IMR-90 (cell line): ENCODE data around the gene EPHA6. TPM values are rescaled to one million over a fixed set of nuclear protein-coding genes. Genes with fewer than 3 reads are reported as not detected.
"Not testable (repeated sequence)": the region's sequence is repeated elsewhere in the genome, so short reads cannot be mapped to it uniquely, and the experiment has no call there.

ENCODE experiments used
- ATAC-seq: fragments of 200-7000 bp; cut with Tn5 transposase; 2 replicates; pipeline ENCODE4 v1.9.1; 2020; ENCODE audit warnings: low read depth, mild to moderate bottlenecking, moderate library complexity
- BruUV-seq: library from RNA; stranded (reverse); fragments of 400-500 nt; replicated peaks from 2 replicates; lab custom pipeline; 2021; lab: Mats Ljungman, UMichigan
- CTCF ChIA-PET: fragments of 300-600 bp; formaldehyde crosslinking; extraction: SDS; loops from one replicate; lab custom pipeline; 2021; ENCODE audit warnings: antibody characterized with exemption; lab: Yijun Ruan, JAX
- POLR2A ChIA-PET: fragments of 300-600 bp; sonication (Branson Sonifier 250); formaldehyde crosslinking; loops from one replicate; lab custom pipeline; 2022; ENCODE audit warnings: antibody characterized with exemption; ENCODE audit not compliant: unreplicated experiment; lab: Charles Lee
- DNase-seq: peaks from one replicate; pipeline ENCODE4 v3.0.0; 2013
- H2AFZ ChIP-seq: replicated peaks from 2 replicates; pipeline ENCODE3; 2013; ENCODE audit warnings: low read length, mild to moderate bottlenecking; ENCODE audit not compliant: poor library complexity
- H2AK5ac ChIP-seq: 2 replicates; pipeline ENCODE4 v1.6.1; 2013; ENCODE audit warnings: low read depth, low read length, inconsistent platforms
- H2AK9ac ChIP-seq: replicated peaks from 2 replicates; pipeline ENCODE3; 2013; ENCODE audit warnings: mild to moderate bottlenecking, low read depth, low read length, moderate library complexity; ENCODE audit not compliant: poor library complexity
- H2BK120ac ChIP-seq: 2 replicates; pipeline ENCODE4 v1.6.1; 2013; ENCODE audit warnings: low read depth, low read length, inconsistent platforms
- H2BK15ac ChIP-seq: 3 replicates; pipeline ENCODE4 v1.6.1; 2013; ENCODE audit warnings: low read depth, low read length, inconsistent platforms
- H2BK20ac ChIP-seq: 2 replicates; pipeline ENCODE4 v1.6.1; 2013; ENCODE audit warnings: low read depth, mild to moderate bottlenecking, inconsistent platforms, low read length, moderate library complexity
- H2BK5ac ChIP-seq: 2 replicates; pipeline ENCODE4 v1.6.1; 2013; ENCODE audit warnings: mild to moderate bottlenecking, low read depth, low read length, inconsistent platforms; ENCODE audit not compliant: poor library complexity, severe bottlenecking
- H3K14ac ChIP-seq: replicated peaks from 2 replicates; pipeline ENCODE4 v1.6.1; 2013; ENCODE audit warnings: low read depth, low read length, inconsistent platforms
- H3K18ac ChIP-seq: 2 replicates; pipeline ENCODE4 v1.6.1; 2013; ENCODE audit warnings: low read depth, low read length, control low read depth
- H3K23ac ChIP-seq: 2 replicates; pipeline ENCODE4 v1.6.1; 2013; ENCODE audit warnings: low read depth, low read length, inconsistent platforms
- H3K27ac ChIP-seq: 2 replicates; pipeline ENCODE4 v1.5.1; 2013; ENCODE audit warnings: mild to moderate bottlenecking, control low read depth, low read length; ENCODE audit not compliant: insufficient read depth
- H3K27me3 ChIP-seq: 2 replicates; pipeline ENCODE4 v1.6.1; 2013; ENCODE audit warnings: low read length; ENCODE audit not compliant: control insufficient read depth, insufficient read depth
- H3K36me3 ChIP-seq: 2 replicates; pipeline ENCODE4 v1.6.1; 2013; ENCODE audit warnings: low read length, mixed read lengths; ENCODE audit not compliant: control insufficient read depth, insufficient read depth
- H3K4ac ChIP-seq: 2 replicates; pipeline ENCODE4 v1.6.1; 2013; ENCODE audit warnings: low read depth, low read length, inconsistent platforms
- H3K4me1 ChIP-seq: 2 replicates; pipeline ENCODE4 v1.6.1; 2013; ENCODE audit warnings: low read length, mixed read lengths; ENCODE audit not compliant: control insufficient read depth, insufficient read depth
- H3K4me2 ChIP-seq: 2 replicates; pipeline ENCODE4 v1.6.1; 2013; ENCODE audit warnings: low read depth, mild to moderate bottlenecking, control low read depth, low read length, moderate library complexity
- H3K4me3 ChIP-seq: 2 replicates; pipeline ENCODE4 v1.5.1; 2013; ENCODE audit warnings: low read depth, mild to moderate bottlenecking, control low read depth, low read length, moderate library complexity; ENCODE audit not compliant: insufficient read depth
- H3K56ac ChIP-seq: 2 replicates; pipeline ENCODE4 v1.6.1; 2013; ENCODE audit warnings: low read length, inconsistent platforms; ENCODE audit not compliant: insufficient read depth; ENCODE audit errors: extremely low read depth
- H3K79me1 ChIP-seq, 2 experiments: 2 replicates each; pipeline ENCODE4 v1.6.1; 2013; ENCODE audit warnings: low read length in 2 of 2, inconsistent platforms in 1 of 2, low read depth in 1 of 2
- H3K9ac ChIP-seq: 2 replicates; pipeline ENCODE4 v1.6.1; 2013; ENCODE audit warnings: low read depth, low read length, control low read depth
- H3K9me1 ChIP-seq: 2 replicates; pipeline ENCODE4 v1.6.1; 2013; ENCODE audit warnings: low read length, inconsistent platforms; ENCODE audit not compliant: insufficient read depth
- H3K9me3 ChIP-seq: 2 replicates; pipeline ENCODE4 v1.6.1; 2013; ENCODE audit warnings: low read length; ENCODE audit not compliant: control insufficient read depth, insufficient read depth
- H4K20me1 ChIP-seq: 2 replicates; pipeline ENCODE4 v1.6.1; 2013; ENCODE audit warnings: low read length, inconsistent platforms; ENCODE audit not compliant: insufficient read depth
- H4K5ac ChIP-seq: 2 replicates; pipeline ENCODE4 v1.6.1; 2013; ENCODE audit warnings: mild to moderate bottlenecking, low read depth, low read length, control low read depth
- H4K8ac ChIP-seq, 2 experiments: 2 replicates each; pipeline ENCODE4 v1.6.1; 2013; ENCODE audit warnings: low read depth in 2 of 2, low read length in 2 of 2, control low read depth in 1 of 2, inconsistent platforms in 1 of 2
- H4K91ac ChIP-seq: 2 replicates; pipeline ENCODE4 v1.6.1; 2013; ENCODE audit warnings: low read depth, low read length, inconsistent platforms; ENCODE audit not compliant: insufficient read depth
- WGBS, 2 experiments: methylation state at CpG; one replicate each; pipeline versions ENCODE4 v1.1.5 to v1.1.7; 2013; ENCODE audit warnings: missing lambda C conversion rate in 2 of 2; ENCODE audit not compliant: insufficient read length in 1 of 2; ENCODE audit errors: extremely low coverage in 2 of 2; 5-methylcytosine and 5-hydroxymethylcytosine counted together
- dilution Hi-C: fragments of 300-500 bp; cut with HindIII; formaldehyde crosslinking; loops from one replicate; pipeline ENCODE4 v1.14.3; 2018; ENCODE audit warnings: low sequenced_read_pairs; ENCODE audit not compliant: unreplicated experiment
- in situ Hi-C: fragments of 300-500 bp; cut with MboI; formaldehyde crosslinking; loops from 3 replicates; pipeline ENCODE4 v1.14.3; 2019; ENCODE audit warnings: low sequenced_read_pairs, inconsistent platforms, mixed read lengths
- intact Hi-C: fragments of 100-400 bp; cut with micrococcal nuclease; formaldehyde crosslinking; loops from 2 replicates; pipeline ENCODE4 v1.10.0; 2022
- polyA plus RNA-seq, 3 experiments: library from polyadenylated mRNA; depleted of rRNA; stranded (reverse); fragments of >200 nt; gene quantifications; 2 replicates each; pipeline ENCODE4 v1.2.3, GENCODE V29; 2012; ENCODE audit warnings: low replicate concordance in 1 of 3
- total RNA-seq: library from RNA; depleted of rRNA; stranded (reverse); fragments of >200 nt; gene quantifications from 2 replicates; pipeline ENCODE4 v1.2.3, GENCODE V29; 2012

The EPHA6 gene
- total and polyA plus RNA-seq, 2 of the 4 experiments (the other 2 are of a cell fraction): not detected

- H3K56ac ChIP-seq, CTCF ChIA-PET, H2AK9ac ChIP-seq, H3K9me1 ChIP-seq, H3K4me2 ChIP-seq, H2BK5ac ChIP-seq, H3K79me1 ChIP-seq, H2BK20ac ChIP-seq, H3K36me3 ChIP-seq, H4K91ac ChIP-seq, H4K20me1 ChIP-seq, H4K5ac ChIP-seq, POLR2A ChIA-PET, in situ Hi-C loops, DNase-seq, intact Hi-C loops, H3K27me3 ChIP-seq, H3K14ac ChIP-seq, H3K9ac ChIP-seq, BruUV-seq, H4K8ac ChIP-seq, H2AFZ ChIP-seq, H2BK15ac ChIP-seq, H3K18ac ChIP-seq, dilution Hi-C loops, H3K4ac ChIP-seq, H2AK5ac ChIP-seq, H3K4me3 ChIP-seq, H3K4me1 ChIP-seq, H2BK120ac ChIP-seq, H3K23ac ChIP-seq, ATAC-seq, H3K27ac ChIP-seq, H3K9me3 ChIP-seq: not testable (repeated sequence)
- WGBS, 2 experiments: no CpG with 5 or more reads among the region's 7 CpGs
Measured at GRCh38 chr3:96942131-96942530, 127.7 kb downstream of the EPHA6 start.
